HEK293 (cell line): Measurements from ENCODE around the gene CAMK2B.

Source experiments
- CTCF ChIA-PET: fragments of 350-600 bp; formaldehyde crosslinking; extraction: SDS; loops from one replicate; lab custom pipeline; 2021; ENCODE audit warnings: antibody characterized with exemption; lab: Yijun Ruan, JAX
- POLR2A ChIA-PET: fragments of 300-600 bp; formaldehyde crosslinking; extraction: SDS; loops from one replicate; lab custom pipeline; 2020; ENCODE audit warnings: antibody characterized with exemption, inconsistent platforms; lab: Yijun Ruan, JAX
- H3K27ac ChIP-seq: fragments of 200-500 bp; sonication (Bioruptor generic); 2 replicates; pipeline ENCODE4 v1.5.1; 2014; ENCODE audit warnings: low read depth, low read length, control low read depth, inconsistent platforms; ENCODE audit errors: extremely low read depth
- H3K36me3 ChIP-seq, 2 experiments: fragments of 200-500 bp in 1 of 2; sonication (Bioruptor generic) in 1 of 2; 1 replicate in 1 of 2; 2 replicates in 1 of 2; pipeline ENCODE4 v1.5.1; 2014 to 2017; ENCODE audit warnings: inconsistent platforms in 2 of 2, low read length in 2 of 2; ENCODE audit not compliant: control insufficient read depth in 2 of 2, insufficient read depth in 1 of 2
- H3K4me1 ChIP-seq: fragments of 200-500 bp; sonication (Bioruptor generic); 2 replicates; pipeline ENCODE4 v1.5.1; 2014; ENCODE audit warnings: mild to moderate bottlenecking, low read length, inconsistent platforms; ENCODE audit not compliant: control insufficient read depth, insufficient read depth
- H3K4me3 ChIP-seq: 2 replicates; pipeline ENCODE4 v1.5.1; 2011; ENCODE audit warnings: low read depth, mild to moderate bottlenecking, control low read depth, low read length, moderate library complexity
- H3K9me3 ChIP-seq: fragments of 200-500 bp; sonication (Bioruptor generic); 2 replicates; pipeline ENCODE4 v1.5.1; 2014; ENCODE audit warnings: low read depth, low read length, inconsistent platforms; ENCODE audit not compliant: control insufficient read depth, insufficient read depth
- INSM2 ChIP-seq: fragments of 450-650 bp; formaldehyde crosslinking; IDR thresholded peaks from 2 replicates; pipeline ENCODE4 v1.5.1; 2016; ENCODE audit warnings: missing biosample characterization, missing genetic modification characterization
- PRDM4 ChIP-seq: fragments of 450-650 bp; formaldehyde crosslinking; IDR thresholded peaks from 2 replicates; pipeline ENCODE4 v1.5.1; 2017; ENCODE audit warnings: missing biosample characterization, missing genetic modification characterization
- REPIN1 ChIP-seq: fragments of 450-650 bp; formaldehyde crosslinking; IDR thresholded peaks from 2 replicates; pipeline ENCODE4 v1.5.1; 2017; ENCODE audit warnings: missing biosample characterization, missing genetic modification characterization, low read depth
- SALL2 ChIP-seq: fragments of 450-650 bp; formaldehyde crosslinking; IDR thresholded peaks from 2 replicates; pipeline ENCODE4 v1.5.0; 2017; ENCODE audit warnings: missing biosample characterization, mild to moderate bottlenecking, missing genetic modification characterization, borderline replicate concordance
- SCRT1 ChIP-seq: fragments of 450-650 bp; formaldehyde crosslinking; IDR thresholded peaks from 2 replicates; pipeline ENCODE4 v1.5.1; 2016; ENCODE audit warnings: missing biosample characterization, missing genetic modification characterization, borderline replicate concordance
- TRIM28 ChIP-seq: IDR thresholded peaks from 2 replicates; pipeline ENCODE4 v1.6.1; 2011; ENCODE audit warnings: low read length, control low read depth, borderline replicate concordance
- ZBTB21 ChIP-seq: fragments of 450-650 bp; formaldehyde crosslinking; IDR thresholded peaks from 2 replicates; pipeline ENCODE4 v1.5.1; 2017; ENCODE audit warnings: missing biosample characterization, missing genetic modification characterization
- ZNF112 ChIP-seq: fragments of 450-650 bp; formaldehyde crosslinking; IDR thresholded peaks from 2 replicates; pipeline ENCODE4 v1.5.0; 2017; ENCODE audit warnings: missing biosample characterization, missing genetic modification characterization
- ZNF132 ChIP-seq: fragments of 450-650 bp; formaldehyde crosslinking; IDR thresholded peaks from 2 replicates; pipeline ENCODE4 v1.5.1; 2017; ENCODE audit warnings: missing biosample characterization, missing genetic modification characterization, borderline replicate concordance
- ZNF146 ChIP-seq: fragments of 450-650 bp; formaldehyde crosslinking; IDR thresholded peaks from 2 replicates; pipeline ENCODE4 v1.5.1; 2016; ENCODE audit warnings: missing biosample characterization, missing genetic modification characterization
- ZNF19 ChIP-seq: fragments of 450-650 bp; formaldehyde crosslinking; IDR thresholded peaks from 2 replicates; pipeline ENCODE4; 2016; ENCODE audit warnings: missing biosample characterization, missing genetic modification characterization, low read depth
- ZNF248 ChIP-seq: fragments of 450-650 bp; formaldehyde crosslinking; IDR thresholded peaks from 2 replicates; pipeline ENCODE4 v1.5.1; 2017; ENCODE audit warnings: missing biosample characterization, missing genetic modification characterization
- ZNF302 ChIP-seq: fragments of 450-650 bp; formaldehyde crosslinking; IDR thresholded peaks from 2 replicates; pipeline ENCODE4 v1.5.1; 2016; ENCODE audit warnings: missing biosample characterization, missing genetic modification characterization, low read depth
- ZNF548 ChIP-seq: fragments of 450-650 bp; formaldehyde crosslinking; IDR thresholded peaks from 2 replicates; pipeline ENCODE4 v1.5.1; 2016; ENCODE audit warnings: missing biosample characterization, missing genetic modification characterization
- ZNF571 ChIP-seq: fragments of 450-650 bp; formaldehyde crosslinking; IDR thresholded peaks from 2 replicates; pipeline ENCODE4 v1.5.0; 2017; ENCODE audit warnings: missing biosample characterization, missing genetic modification characterization
- ZNF623 ChIP-seq: fragments of 450-650 bp; formaldehyde crosslinking; IDR thresholded peaks from 2 replicates; pipeline ENCODE4 v1.5.1; 2016; ENCODE audit warnings: missing biosample characterization, missing genetic modification characterization
- ZNF658 ChIP-seq: fragments of 450-650 bp; formaldehyde crosslinking; IDR thresholded peaks from 2 replicates; pipeline ENCODE4; 2016; ENCODE audit warnings: missing biosample characterization, missing genetic modification characterization
- ZNF704 ChIP-seq: fragments of 450-650 bp; formaldehyde crosslinking; IDR thresholded peaks from 2 replicates; pipeline ENCODE4 v1.5.1; 2016; ENCODE audit warnings: missing biosample characterization, missing genetic modification characterization
- ZSCAN4 ChIP-seq: fragments of 450-650 bp; formaldehyde crosslinking; IDR thresholded peaks from 2 replicates; pipeline ENCODE4 v1.5.1; 2017; ENCODE audit warnings: missing biosample characterization, missing genetic modification characterization

CAMK2B gene

GRCh38 chr7:44318332-44318731 is 7.1 kb downstream of the CAMK2B start:
- Histone ChIP-seq H3K9me3 (no peaks in the 10 kb centered on the region), H3K4me1 (peaks cover 2% of the 10 kb centered on the region; the same call in 1 of the 2 replicates)
- ChIA-PET POLR2A (no interaction called here), CTCF (interaction anchor here (0.7 to 0.8 kb wide), 2 partner anchors 46 to 116 kb away, joined by 3 read pairs; no protein-coding TSS in a partner anchor)
- no peak for TF ChIP-seq ZNF571 (tag by site-specific recombination)
- TF ChIP-seq ZNF302 (tag by site-specific recombination) = no peak
- TF ChIP-seq TRIM28 = no peak
- TF ChIP-seq ZNF658 (tag by site-specific recombination) = no peak
- TF ChIP-seq ZBTB21 (tag by site-specific recombination) = no peak
- TF ChIP-seq, all 188 proteins: peak for 0
- Histone ChIP-seq H3K27ac (no peak overlapping the region), H3K36me3 (no peaks in the 10 kb centered on the region), H3K4me3 (no peak overlapping the region)

- Histone ChIP-seq H3K27ac (no peak overlapping the region), H3K9me3 (no peaks in the 10 kb centered on the region), H3K36me3 (no peaks in the 10 kb centered on the region), H3K4me3 (no peak overlapping the region), H3K4me1 (no peaks in the 10 kb centered on the region)
- no peak for TF ChIP-seq ZNF704 (tag by site-specific recombination)
- TF ChIP-seq ZNF248 (tag by site-specific recombination) = peak; percentile 99
- ChIA-PET CTCF (interaction anchor here (0.6 kb wide), 1 partner anchor 123 kb away, joined by 3 read pairs; no protein-coding TSS in a partner anchor), POLR2A (no interaction called here)
Observed at GRCh38 chr7:44315301-44315903, 10.0 kb downstream of the CAMK2B start.

- POLR2A ChIA-PET = no interaction called here
Observed at GRCh38 chr7:44313621-44314031, 11.8 kb downstream of the CAMK2B start.

More at GRCh38 chr7:44313621-44314031, 11.8 kb downstream of the CAMK2B start:
- Histone ChIP-seq H3K27ac (no peak overlapping the region), H3K4me3 (no peak overlapping the region), H3K4me1 (no peaks in the 10 kb centered on the region), H3K9me3 (no peaks in the 10 kb centered on the region), H3K36me3 (no peaks in the 10 kb centered on the region)
- CTCF ChIA-PET = no interaction called here
- no peak for TF ChIP-seq ZNF623 (tag by site-specific recombination)
- TF ChIP-seq REPIN1 (tag by site-specific recombination) = no peak
- TF ChIP-seq INSM2 (tag by site-specific recombination) = no peak
- no peak for TF ChIP-seq ZSCAN4 (tag by site-specific recombination)
- no peak for TF ChIP-seq ZNF548 (tag by site-specific recombination)
- TF ChIP-seq ZNF132 (tag by site-specific recombination) = no peak
- TF ChIP-seq SCRT1 (tag by site-specific recombination) = no peak
- TF ChIP-seq ZNF146 (tag by site-specific recombination) = no peak
- no peak for TF ChIP-seq ZNF112 (tag by site-specific recombination)
- no peak for TF ChIP-seq SALL2 (tag by site-specific recombination)
- TF ChIP-seq PRDM4 (tag by site-specific recombination) = no peak
- no peak for TF ChIP-seq ZNF19
